AML-193 (cell line): ENCODE data around the gene NBAS.

Source experiments
- DNase-seq, 2 experiments: peaks; one replicate each; lab custom pipeline; 2025; lab: John Stamatoyannopoulos, UW

Gene NBAS

GRCh38 chr2:15127301-15127700 lies 433.8 kb downstream of the NBAS start:
- no peak for DNase-seq

- no peak for DNase-seq
These were observed 434.8 kb downstream of the NBAS start for GRCh38 chr2:15126373-15126772.

- DNase-seq: no peak
These were observed 438.2 kb downstream of the NBAS start for GRCh38 chr2:15122915-15123314.

GRCh38 chr2:15120631-15121030 lies 440.5 kb downstream of the NBAS start:
- DNase-seq: no peak

- DNase-seq: no peak
These were observed 441.4 kb downstream of the NBAS start for GRCh38 chr2:15119722-15120175.

- DNase-seq: no peak
These were observed 443.6 kb downstream of the NBAS start for GRCh38 chr2:15117409-15118050.
